GM23338 (cell line): ENCODE data around the gene NOC2L. TPM values are rescaled to one million over a fixed set of nuclear protein-coding genes. Genes with fewer than 3 reads are reported as not detected.

Source experiments
- ATAC-seq: fragments of 200-7000 bp; cut with Tn5 transposase; 3 replicates; pipeline ENCODE4 v1.9.1; 2020
- DNase-seq: peaks from one replicate; pipeline ENCODE4 v3.0.0-alpha.2; 2015; ENCODE audit warnings: low spot score
- H2AFZ ChIP-seq: fragments of 200-600 bp; sonication (generic); 2 replicates; pipeline ENCODE4 v1.8.0; 2016; ENCODE audit warnings: antibody characterized with exemption, mild to moderate bottlenecking, moderate library complexity
- H3F3A ChIP-seq: fragments of 200-600 bp; sonication (generic); replicated peaks from 2 replicates; pipeline ENCODE4 v1.8.0; 2017; ENCODE audit warnings: antibody characterized with exemption, mixed run types, low read depth
- H3K27ac ChIP-seq: fragments of 200-600 bp; sonication (generic); 2 replicates; pipeline ENCODE4 v1.6.1; 2016; ENCODE audit warnings: low read depth
- H3K27me3 ChIP-seq: fragments of 200-600 bp; sonication (generic); 2 replicates; pipeline ENCODE4 v1.8.0; 2016; ENCODE audit warnings: mild to moderate bottlenecking, mixed run types, moderate library complexity; ENCODE audit not compliant: insufficient read depth
- H3K36me3 ChIP-seq: fragments of 200-600 bp; sonication (generic); 2 replicates; pipeline ENCODE4 v1.8.0; 2016; ENCODE audit warnings: mild to moderate bottlenecking; ENCODE audit not compliant: insufficient read depth
- H3K4me1 ChIP-seq: fragments of 200-600 bp; sonication (generic); 2 replicates; pipeline ENCODE4 v1.8.0; 2016; ENCODE audit warnings: mild to moderate bottlenecking, moderate library complexity; ENCODE audit not compliant: insufficient read depth
- H3K4me2 ChIP-seq: fragments of 200-600 bp; sonication (generic); 2 replicates; pipeline ENCODE4 v1.7.1; 2017; ENCODE audit warnings: mixed run types
- H3K4me3 ChIP-seq: fragments of 200-600 bp; sonication (generic); 2 replicates; pipeline ENCODE4 v1.6.1; 2016; ENCODE audit warnings: mixed run types
- H3K79me2 ChIP-seq: fragments of 200-600 bp; sonication (generic); replicated peaks from 2 replicates; pipeline ENCODE4 v1.8.0; 2017; ENCODE audit warnings: mild to moderate bottlenecking; ENCODE audit not compliant: insufficient read depth
- H3K9me2 ChIP-seq: fragments of 200-600 bp; sonication (generic); 2 replicates; pipeline ENCODE4 v1.8.0; 2017; ENCODE audit not compliant: insufficient read depth
- H4K20me1 ChIP-seq: fragments of 200-600 bp; sonication (generic); replicated peaks from 2 replicates; pipeline ENCODE4 v1.8.0; 2017; ENCODE audit warnings: mild to moderate bottlenecking; ENCODE audit not compliant: insufficient read depth
- H3K27ac Mint-ChIP-seq: 2 replicates; pipeline ENCODE4 v1.8.0; 2020; ENCODE audit warnings: inconsistent platforms, mild to moderate bottlenecking, moderate library complexity, mixed read lengths
- H3K27me3 Mint-ChIP-seq: 3 replicates; pipeline ENCODE4 v1.8.0; 2022; ENCODE audit warnings: low read depth, mild to moderate bottlenecking, moderate library complexity, mixed read lengths, inconsistent platforms; ENCODE audit not compliant: insufficient read depth, poor library complexity
- H3K36me3 Mint-ChIP-seq: 3 replicates; pipeline ENCODE4 v1.8.0; 2021; ENCODE audit warnings: low read depth, mild to moderate bottlenecking, inconsistent platforms, moderate library complexity, mixed read lengths
- H3K4me1 Mint-ChIP-seq: 3 replicates; pipeline ENCODE4 v1.8.0; 2020; ENCODE audit warnings: mild to moderate bottlenecking, inconsistent platforms, mixed read lengths
- H3K4me3 Mint-ChIP-seq: 3 replicates; pipeline ENCODE4 v1.8.0; 2021; ENCODE audit warnings: moderate library complexity, mild to moderate bottlenecking, inconsistent platforms, mixed read lengths
- H3K9me3 Mint-ChIP-seq: 3 replicates; pipeline ENCODE4 v1.8.0; 2020; ENCODE audit warnings: moderate library complexity, mild to moderate bottlenecking, inconsistent platforms, mixed read lengths
- CREB1 ChIP-seq: fragments of 250-450 bp; sonication (Bioruptor Pico); IDR thresholded peaks from 2 replicates; pipeline ENCODE4 v1.5.0; 2020; ENCODE audit warnings: low read depth, mild to moderate bottlenecking, moderate library complexity
- EZH2 ChIP-seq: fragments of 200-600 bp; sonication (generic); IDR thresholded peaks from one replicate; pipeline ENCODE4 v1.8.0; 2017; ENCODE audit warnings: antibody characterized with exemption, mild to moderate bottlenecking, low read depth; ENCODE audit not compliant: unreplicated experiment
- EZH2phosphoT487 ChIP-seq: fragments of 200-600 bp; sonication (generic); IDR thresholded peaks from one replicate; pipeline ENCODE4 v1.8.1; 2018; ENCODE audit warnings: antibody characterized with exemption; ENCODE audit not compliant: unreplicated experiment
- JUNB ChIP-seq: IDR thresholded peaks from one replicate; pipeline ENCODE4 v1.6.1; 2016; ENCODE audit warnings: antibody characterized with exemption; ENCODE audit not compliant: unreplicated experiment
- NANOG ChIP-seq: IDR thresholded peaks from 2 replicates; pipeline ENCODE4 v1.6.1; 2016; ENCODE audit warnings: antibody characterized with exemption, borderline replicate concordance
- POLR2AphosphoS5 ChIP-seq: IDR thresholded peaks from 2 replicates; pipeline ENCODE4 v1.6.1; 2016; ENCODE audit warnings: antibody characterized with exemption, low read depth
- STAT1 ChIP-seq: IDR thresholded peaks from one replicate; pipeline ENCODE4 v1.6.1; 2016; ENCODE audit warnings: antibody characterized with exemption; ENCODE audit not compliant: unreplicated experiment
- ZNF114 ChIP-seq: fragments of 250-450 bp; sonication (Bioruptor Pico); IDR thresholded peaks from 2 replicates; pipeline ENCODE4 v1.5.0; 2020; ENCODE audit warnings: mild to moderate bottlenecking, moderate library complexity
- ZNF331 ChIP-seq: fragments of 250-450 bp; sonication (Bioruptor Pico); IDR thresholded peaks from 2 replicates; pipeline ENCODE4 v1.5.0; 2020; ENCODE audit warnings: low read depth, mild to moderate bottlenecking, moderate library complexity
- polyA plus RNA-seq: library from polyadenylated mRNA; unstranded; fragments of >200 nt; fragmentation: Nextera tagmentation; extraction: Ambion mirVana; gene quantifications from 2 replicates; pipeline ENCODE4 v1.2.1, GENCODE V29; 2016
- total RNA-seq: library from RNA; depleted of rRNA; stranded (reverse); fragments of >200 nt; shearing (Covaris generic); gene quantifications from 2 replicates; pipeline ENCODE4 v1.2.3, GENCODE V29; 2014
- TF ChIP-seq, protein P1 (sequence below), 2 experiments: fragments of 200-600 bp in 1 of 2; sonication (generic) in 1 of 2; conservative IDR thresholded peaks; 2 replicates each; pipeline versions ENCODE4 v1.5.1 to v1.6.1; 2016 to 2017; ENCODE audit warnings: antibody characterized with exemption in 2 of 2, low read depth in 2 of 2, mild to moderate bottlenecking in 2 of 2, moderate library complexity in 1 of 2
- TF ChIP-seq, protein P2 (sequence below): IDR thresholded peaks from 2 replicates; pipeline ENCODE4 v1.6.1; 2016; ENCODE audit warnings: antibody characterized with exemption
- TF ChIP-seq, protein P3 (sequence below): fragments of 250-450 bp; sonication (Bioruptor Pico); IDR thresholded peaks from 2 replicates; pipeline ENCODE4 v1.5.0; 2020; ENCODE audit warnings: mild to moderate bottlenecking, moderate library complexity

Gene NOC2L
- total and polyA plus RNA-seq, 2 experiments from 2014 or later: 79.3 to 125 TPM

DNA sequence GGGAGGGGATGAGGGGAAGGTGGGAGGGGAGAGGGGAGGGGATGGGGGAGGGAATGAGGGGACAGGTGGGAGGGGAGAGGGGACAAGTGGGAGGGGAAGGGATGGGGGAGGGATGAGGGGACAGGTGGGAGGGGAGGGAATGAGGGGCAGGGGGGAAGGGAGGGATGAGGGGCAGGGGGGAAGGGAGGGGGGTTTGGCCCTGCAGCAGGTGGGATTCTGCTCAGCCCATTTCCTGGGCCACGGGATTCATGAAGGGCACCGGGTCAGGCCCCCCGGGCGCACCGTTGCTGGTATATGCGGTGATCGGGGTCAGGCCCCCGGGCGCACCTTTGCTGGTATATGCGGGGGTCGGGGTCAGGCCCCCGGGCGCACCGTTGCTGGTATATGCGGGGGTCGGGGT, 50.4 kb downstream of the NOC2L start:
- TF ChIP-seq NANOG (no peak), EZH2phosphoT487 (no peak), EZH2 (no peak), CREB1 (no peak), ZNF114 (no peak), JUNB (no peak), STAT1 (no peak), ZNF331 (CRISPR knock-in tag) (no peak), POLR2AphosphoS5 (no peak)
- TF ChIP-seq, protein P1, sequence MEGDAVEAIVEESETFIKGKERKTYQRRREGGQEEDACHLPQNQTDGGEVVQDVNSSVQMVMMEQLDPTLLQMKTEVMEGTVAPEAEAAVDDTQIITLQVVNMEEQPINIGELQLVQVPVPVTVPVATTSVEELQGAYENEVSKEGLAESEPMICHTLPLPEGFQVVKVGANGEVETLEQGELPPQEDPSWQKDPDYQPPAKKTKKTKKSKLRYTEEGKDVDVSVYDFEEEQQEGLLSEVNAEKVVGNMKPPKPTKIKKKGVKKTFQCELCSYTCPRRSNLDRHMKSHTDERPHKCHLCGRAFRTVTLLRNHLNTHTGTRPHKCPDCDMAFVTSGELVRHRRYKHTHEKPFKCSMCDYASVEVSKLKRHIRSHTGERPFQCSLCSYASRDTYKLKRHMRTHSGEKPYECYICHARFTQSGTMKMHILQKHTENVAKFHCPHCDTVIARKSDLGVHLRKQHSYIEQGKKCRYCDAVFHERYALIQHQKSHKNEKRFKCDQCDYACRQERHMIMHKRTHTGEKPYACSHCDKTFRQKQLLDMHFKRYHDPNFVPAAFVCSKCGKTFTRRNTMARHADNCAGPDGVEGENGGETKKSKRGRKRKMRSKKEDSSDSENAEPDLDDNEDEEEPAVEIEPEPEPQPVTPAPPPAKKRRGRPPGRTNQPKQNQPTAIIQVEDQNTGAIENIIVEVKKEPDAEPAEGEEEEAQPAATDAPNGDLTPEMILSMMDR (conservative IDR thresholded peaks at IDR 0.05; ENCODE audit: low read depth in 2 of 2): no peak
- TF ChIP-seq, protein P2, sequence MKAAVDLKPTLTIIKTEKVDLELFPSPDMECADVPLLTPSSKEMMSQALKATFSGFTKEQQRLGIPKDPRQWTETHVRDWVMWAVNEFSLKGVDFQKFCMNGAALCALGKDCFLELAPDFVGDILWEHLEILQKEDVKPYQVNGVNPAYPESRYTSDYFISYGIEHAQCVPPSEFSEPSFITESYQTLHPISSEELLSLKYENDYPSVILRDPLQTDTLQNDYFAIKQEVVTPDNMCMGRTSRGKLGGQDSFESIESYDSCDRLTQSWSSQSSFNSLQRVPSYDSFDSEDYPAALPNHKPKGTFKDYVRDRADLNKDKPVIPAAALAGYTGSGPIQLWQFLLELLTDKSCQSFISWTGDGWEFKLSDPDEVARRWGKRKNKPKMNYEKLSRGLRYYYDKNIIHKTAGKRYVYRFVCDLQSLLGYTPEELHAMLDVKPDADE: no peak
- TF ChIP-seq, protein P3, sequence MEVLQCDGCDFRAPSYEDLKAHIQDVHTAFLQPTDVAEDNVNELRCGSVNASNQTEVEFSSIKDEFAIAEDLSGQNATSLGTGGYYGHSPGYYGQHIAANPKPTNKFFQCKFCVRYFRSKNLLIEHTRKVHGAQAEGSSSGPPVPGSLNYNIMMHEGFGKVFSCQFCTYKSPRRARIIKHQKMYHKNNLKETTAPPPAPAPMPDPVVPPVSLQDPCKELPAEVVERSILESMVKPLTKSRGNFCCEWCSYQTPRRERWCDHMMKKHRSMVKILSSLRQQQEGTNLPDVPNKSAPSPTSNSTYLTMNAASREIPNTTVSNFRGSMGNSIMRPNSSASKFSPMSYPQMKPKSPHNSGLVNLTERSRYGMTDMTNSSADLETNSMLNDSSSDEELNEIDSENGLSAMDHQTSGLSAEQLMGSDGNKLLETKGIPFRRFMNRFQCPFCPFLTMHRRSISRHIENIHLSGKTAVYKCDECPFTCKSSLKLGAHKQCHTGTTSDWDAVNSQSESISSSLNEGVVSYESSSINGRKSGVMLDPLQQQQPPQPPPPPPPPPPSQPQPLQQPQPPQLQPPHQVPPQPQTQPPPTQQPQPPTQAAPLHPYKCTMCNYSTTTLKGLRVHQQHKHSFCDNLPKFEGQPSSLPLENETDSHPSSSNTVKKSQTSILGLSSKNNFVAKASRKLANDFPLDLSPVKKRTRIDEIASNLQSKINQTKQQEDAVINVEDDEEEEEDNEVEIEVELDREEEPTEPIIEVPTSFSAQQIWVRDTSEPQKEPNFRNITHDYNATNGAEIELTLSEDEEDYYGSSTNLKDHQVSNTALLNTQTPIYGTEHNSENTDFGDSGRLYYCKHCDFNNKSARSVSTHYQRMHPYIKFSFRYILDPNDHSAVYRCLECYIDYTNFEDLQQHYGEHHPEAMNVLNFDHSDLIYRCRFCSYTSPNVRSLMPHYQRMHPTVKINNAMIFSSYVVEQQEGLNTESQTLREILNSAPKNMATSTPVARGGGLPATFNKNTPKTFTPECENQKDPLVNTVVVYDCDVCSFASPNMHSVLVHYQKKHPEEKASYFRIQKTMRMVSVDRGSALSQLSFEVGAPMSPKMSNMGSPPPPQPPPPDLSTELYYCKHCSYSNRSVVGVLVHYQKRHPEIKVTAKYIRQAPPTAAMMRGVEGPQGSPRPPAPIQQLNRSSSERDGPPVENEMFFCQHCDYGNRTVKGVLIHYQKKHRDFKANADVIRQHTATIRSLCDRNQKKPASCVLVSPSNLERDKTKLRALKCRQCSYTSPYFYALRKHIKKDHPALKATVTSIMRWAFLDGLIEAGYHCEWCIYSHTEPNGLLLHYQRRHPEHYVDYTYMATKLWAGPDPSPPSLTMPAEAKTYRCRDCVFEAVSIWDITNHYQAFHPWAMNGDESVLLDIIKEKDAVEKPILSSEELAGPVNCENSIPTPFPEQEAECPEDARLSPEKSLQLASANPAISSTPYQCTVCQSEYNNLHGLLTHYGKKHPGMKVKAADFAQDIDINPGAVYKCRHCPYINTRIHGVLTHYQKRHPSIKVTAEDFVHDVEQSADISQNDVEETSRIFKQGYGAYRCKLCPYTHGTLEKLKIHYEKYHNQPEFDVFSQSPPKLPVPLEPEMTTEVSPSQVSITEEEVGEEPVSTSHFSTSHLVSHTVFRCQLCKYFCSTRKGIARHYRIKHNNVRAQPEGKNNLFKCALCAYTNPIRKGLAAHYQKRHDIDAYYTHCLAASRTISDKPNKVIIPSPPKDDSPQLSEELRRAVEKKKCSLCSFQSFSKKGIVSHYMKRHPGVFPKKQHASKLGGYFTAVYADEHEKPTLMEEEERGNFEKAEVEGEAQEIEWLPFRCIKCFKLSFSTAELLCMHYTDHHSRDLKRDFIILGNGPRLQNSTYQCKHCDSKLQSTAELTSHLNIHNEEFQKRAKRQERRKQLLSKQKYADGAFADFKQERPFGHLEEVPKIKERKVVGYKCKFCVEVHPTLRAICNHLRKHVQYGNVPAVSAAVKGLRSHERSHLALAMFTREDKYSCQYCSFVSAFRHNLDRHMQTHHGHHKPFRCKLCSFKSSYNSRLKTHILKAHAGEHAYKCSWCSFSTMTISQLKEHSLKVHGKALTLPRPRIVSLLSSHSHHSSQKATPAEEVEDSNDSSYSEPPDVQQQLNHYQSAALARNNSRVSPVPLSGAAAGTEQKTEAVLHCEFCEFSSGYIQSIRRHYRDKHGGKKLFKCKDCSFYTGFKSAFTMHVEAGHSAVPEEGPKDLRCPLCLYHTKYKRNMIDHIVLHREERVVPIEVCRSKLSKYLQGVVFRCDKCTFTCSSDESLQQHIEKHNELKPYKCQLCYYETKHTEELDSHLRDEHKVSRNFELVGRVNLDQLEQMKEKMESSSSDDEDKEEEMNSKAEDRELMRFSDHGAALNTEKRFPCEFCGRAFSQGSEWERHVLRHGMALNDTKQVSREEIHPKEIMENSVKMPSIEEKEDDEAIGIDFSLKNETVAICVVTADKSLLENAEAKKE (CRISPR knock-in tag): no peak
- no peak overlapping the region for H3K4me2 ChIP-seq
- no peaks in the 10 kb centered on the region for H3K79me2 ChIP-seq
- H3K27ac Mint-ChIP-seq: no peak overlapping the region
- H3K4me3 Mint-ChIP-seq: no peak overlapping the region
- H3K4me3 ChIP-seq: no peak overlapping the region
- H3F3A ChIP-seq: no peaks in the 10 kb centered on the region
- no peak overlapping the region for H3K27ac ChIP-seq
- peaks cover 54% of the 10 kb centered on the region for H3K27me3 Mint-ChIP-seq
- DNase-seq: no peak
- no peaks in the 10 kb centered on the region; the same call in 1 of the 2 replicates for H4K20me1 ChIP-seq
- no peaks in the 10 kb centered on the region for H3K4me1 ChIP-seq
- no peak for ATAC-seq
- peaks cover 11% of the 10 kb centered on the region for H3K4me1 Mint-ChIP-seq
- H3K36me3 ChIP-seq: no peaks in the 10 kb centered on the region
- peaks cover 70% of the 10 kb centered on the region for H3K27me3 ChIP-seq
- peaks cover 2% of the 10 kb centered on the region; the same call in 1 of the 3 replicates for H3K36me3 Mint-ChIP-seq
- H3K9me3 Mint-ChIP-seq: peaks cover 4% of the 10 kb centered on the region; the same call in 2 of the 3 replicates
- no peaks in the 10 kb centered on the region for H3K9me2 ChIP-seq
- H2AFZ ChIP-seq: no peak overlapping the region
